Effector CD8-positive, alpha-beta T cell (primary cell): Measurements from ENCODE around the gene U2AF1.
"Not testable (repeated sequence)": the region's sequence is repeated elsewhere in the genome, so short reads cannot be mapped to it uniquely, and the experiment has no call there.

Experiments used
- DNase-seq: peaks from one replicate; lab custom pipeline; 2025; lab: John Stamatoyannopoulos, UW
- total RNA-seq, 4 experiments: gene quantifications; one replicate each; lab custom pipeline; 2026; lab: John Stamatoyannopoulos, UW

The U2AF1 gene, protein sequence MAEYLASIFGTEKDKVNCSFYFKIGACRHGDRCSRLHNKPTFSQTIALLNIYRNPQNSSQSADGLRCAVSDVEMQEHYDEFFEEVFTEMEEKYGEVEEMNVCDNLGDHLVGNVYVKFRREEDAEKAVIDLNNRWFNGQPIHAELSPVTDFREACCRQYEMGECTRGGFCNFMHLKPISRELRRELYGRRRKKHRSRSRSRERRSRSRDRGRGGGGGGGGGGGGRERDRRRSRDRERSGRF
- total RNA-seq = 3.6 to 14.8 (median 4.4) reads per million in 4 experiments

GRCh38 chr21:43106965-43107793 lies at the start of gene U2AF1:
Gene U2AF1 (minus strand): TSS chr21:43107570. CDS start chr21:43107494, 76 bp downstream.
- DNase-seq = not testable (repeated sequence)

DNA sequence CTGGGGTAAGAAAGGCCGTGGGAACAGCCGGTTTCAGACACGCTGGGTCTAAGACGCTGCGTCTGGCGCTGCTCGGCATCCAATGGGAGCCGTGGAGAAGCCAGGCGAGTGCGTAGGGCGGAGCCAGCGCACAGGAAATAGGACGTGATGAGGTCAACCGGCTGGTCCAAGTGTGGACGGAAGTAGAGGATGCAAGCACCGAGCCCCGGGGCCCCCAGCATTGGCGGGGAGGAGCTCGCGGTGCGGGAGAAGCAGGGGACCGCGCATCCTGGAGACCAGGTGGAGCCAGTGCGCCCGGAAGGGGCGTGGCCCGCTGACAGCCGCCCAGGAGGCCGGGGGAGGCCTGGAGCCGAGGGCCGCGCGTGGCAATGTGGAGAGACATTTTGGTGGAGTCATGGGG lies 46.2 kb upstream of the U2AF1 start:
- not testable (repeated sequence) for DNase-seq

DNA sequence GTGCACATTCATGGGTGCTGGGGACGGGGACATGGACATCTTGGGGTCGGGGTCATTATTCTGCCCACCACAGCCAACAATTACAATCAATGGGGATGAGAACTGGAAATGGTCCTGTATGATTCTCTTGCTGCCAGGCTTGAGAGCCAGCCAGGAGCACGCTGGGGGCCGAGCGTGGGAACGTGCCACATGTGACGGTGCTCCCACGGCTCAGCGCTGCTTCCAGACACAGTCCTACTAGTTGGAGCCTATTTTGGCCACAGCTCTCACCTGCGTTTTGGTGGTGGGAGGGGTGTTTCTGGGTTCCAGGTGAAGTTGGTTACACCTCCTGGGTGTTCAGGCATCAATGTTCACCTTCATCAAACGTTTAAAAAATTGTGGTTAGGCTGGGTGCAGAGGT lies 42.0 kb upstream of the U2AF1 start:
- not testable (repeated sequence) for DNase-seq

DNA sequence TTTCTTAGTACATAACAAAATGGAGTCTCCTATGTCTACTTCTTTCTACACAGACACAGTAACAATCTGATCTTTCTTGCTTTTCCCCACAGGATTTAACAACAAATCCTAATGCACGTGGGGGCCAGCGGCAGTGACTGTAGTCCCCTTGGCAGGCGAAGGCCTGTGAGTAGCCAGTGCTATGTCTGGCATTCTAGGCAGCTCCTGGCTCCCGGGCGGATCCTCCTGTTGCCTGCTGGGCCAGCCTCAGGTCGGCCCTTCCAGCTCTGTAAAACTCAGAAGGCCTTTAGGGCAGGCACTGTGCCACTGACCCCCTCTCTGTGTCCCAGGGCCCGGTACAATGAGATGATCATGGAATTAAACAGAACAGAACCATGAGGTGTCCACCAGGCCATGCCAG lies 40.6 kb upstream of the U2AF1 start:
- DNase-seq = not testable (repeated sequence)

GRCh38 chr21:43146637-43147036 lies 39.3 kb upstream of the U2AF1 start:
- DNase-seq = not testable (repeated sequence)

GRCh38 chr21:43141407-43141806 lies 34.0 kb upstream of the U2AF1 start:
- DNase-seq = not testable (repeated sequence)

DNA sequence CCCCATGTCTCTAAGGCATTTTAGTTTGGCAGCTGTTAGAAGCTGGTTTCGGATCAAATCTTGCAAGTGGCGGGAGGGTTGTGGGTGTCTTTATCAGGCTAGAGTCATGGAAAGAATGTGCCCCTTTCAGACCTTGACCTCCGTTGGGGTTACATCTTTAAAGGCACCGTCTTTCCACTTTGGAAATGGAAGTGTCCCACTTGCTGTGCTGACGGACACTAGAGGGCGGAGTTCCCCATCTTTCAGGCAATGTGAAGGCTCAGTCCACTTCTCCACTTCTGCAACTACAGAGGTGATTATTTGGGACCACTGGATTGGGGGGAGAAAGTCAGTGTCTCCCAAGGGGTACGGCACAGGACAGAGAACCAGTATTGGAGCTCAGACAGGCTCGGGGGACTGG lies 31.6 kb upstream of the U2AF1 start:
- DNase-seq = not testable (repeated sequence)

- not testable (repeated sequence) for DNase-seq
Observed at GRCh38 chr21:43134520-43134919, 27.1 kb upstream of the U2AF1 start.

- not testable (repeated sequence) for DNase-seq
Observed at GRCh38 chr21:43130094-43130493, 22.7 kb upstream of the U2AF1 start.

- not testable (repeated sequence) for DNase-seq
Observed at GRCh38 chr21:43115956-43116355, 8.6 kb upstream of the U2AF1 start.

DNA sequence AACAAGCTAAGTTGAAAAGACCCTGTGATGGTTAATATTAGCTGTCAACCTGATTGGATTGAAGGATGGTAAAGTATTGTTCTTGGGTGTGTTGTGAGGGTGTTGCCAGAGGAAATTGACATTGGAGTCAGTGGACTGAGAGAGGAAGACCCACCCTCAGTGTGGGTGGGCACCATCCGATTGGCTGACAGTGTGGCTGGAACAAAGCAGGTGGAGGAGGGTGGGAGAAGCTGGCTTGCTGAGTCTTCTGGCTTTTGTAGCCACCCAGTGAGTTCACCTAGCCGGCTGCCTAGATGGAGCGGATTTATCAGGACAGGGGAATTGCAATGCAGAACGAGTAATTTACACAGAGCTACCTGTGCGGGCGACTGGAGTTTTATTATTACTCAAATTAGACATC lies 7.1 kb upstream of the U2AF1 start:
- not testable (repeated sequence) for DNase-seq

- not testable (repeated sequence) for DNase-seq
Observed at GRCh38 chr21:43109006-43109405, 1.6 kb upstream of the U2AF1 start.

GRCh38 chr21:43108177-43108576 lies 807 bp upstream of the U2AF1 start:
- DNase-seq = not testable (repeated sequence)

DNA sequence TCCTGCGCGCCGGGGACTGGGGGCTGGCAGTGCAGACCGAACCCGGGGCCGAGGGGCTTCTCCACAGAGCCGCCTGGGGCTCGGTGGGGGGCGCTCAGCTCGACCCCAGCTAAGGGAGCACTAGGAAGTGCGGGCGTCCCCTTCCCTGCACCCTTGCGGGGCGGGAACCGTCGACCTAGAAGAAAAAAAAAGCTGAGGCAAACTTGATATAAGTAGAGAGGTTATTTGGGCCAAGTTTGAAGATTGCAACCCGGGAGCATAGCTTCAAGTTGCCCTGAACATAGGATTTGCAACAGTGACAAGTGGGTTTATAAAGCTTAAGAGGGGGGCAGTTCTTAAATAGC lies 396 bp upstream of the U2AF1 start:
- not testable (repeated sequence) for DNase-seq

- DNase-seq = not testable (repeated sequence)
Observed at GRCh38 chr21:43104642-43105041, 2.7 kb downstream of the U2AF1 start.

GRCh38 chr21:43102281-43102680 lies 5.1 kb downstream of the U2AF1 start:
- DNase-seq = not testable (repeated sequence)

DNA sequence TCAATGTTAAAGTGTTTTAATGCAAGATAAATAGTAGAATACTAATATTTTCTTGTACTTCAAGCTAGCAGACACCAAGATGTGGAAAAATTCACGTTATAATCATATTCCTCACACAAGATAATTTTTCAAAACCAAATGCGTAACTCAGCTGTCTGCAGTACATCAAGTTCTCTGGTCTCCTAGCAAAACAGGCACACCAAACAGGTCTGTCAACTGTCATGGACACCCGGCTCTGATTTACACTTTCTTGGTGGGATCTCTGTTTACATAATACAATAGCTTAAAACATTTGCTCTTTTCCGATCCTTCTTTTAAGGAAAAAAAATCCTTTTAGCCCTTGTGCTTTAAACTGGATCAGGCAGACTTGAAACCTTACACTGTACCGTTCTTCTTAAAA lies 5.7 kb downstream of the U2AF1 start:
- DNase-seq = not testable (repeated sequence)

GRCh38 chr21:43101000-43101399 lies 6.4 kb downstream of the U2AF1 start:
- not testable (repeated sequence) for DNase-seq

DNA sequence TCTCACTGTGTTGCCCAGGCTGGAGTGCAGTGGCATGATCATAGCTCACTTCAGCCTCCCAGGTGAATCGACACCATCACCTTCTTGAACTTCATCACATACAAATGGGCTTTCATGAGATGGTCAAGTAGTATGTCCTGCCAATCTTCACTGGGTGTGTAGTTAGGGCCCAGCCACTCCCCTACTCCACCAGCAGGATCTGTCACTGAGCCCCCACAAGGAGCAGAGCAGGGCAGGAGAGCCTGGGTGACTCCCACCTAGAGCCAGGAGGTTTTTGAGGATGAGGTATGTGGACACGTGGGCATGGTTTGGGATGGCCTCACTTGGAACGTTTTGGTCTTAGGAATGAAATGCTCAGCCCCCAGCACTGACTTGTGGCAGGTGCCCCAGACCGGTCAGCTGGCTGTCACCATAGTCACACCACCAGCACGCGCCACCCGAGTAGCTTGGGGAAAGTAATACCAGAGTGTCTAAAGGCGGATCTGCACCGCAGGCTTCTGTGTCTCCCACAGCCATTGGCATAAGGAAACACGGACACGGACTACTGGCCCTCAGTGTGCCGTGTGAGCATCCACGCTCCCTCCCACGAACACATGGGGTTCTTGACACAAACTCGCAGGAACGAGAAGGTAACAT lies 15.3 kb downstream of the U2AF1 start:
- DNase-seq = not testable (repeated sequence)

- not testable (repeated sequence) for DNase-seq
Observed at GRCh38 chr21:43090947-43091346, 16.4 kb downstream of the U2AF1 start.

DNA sequence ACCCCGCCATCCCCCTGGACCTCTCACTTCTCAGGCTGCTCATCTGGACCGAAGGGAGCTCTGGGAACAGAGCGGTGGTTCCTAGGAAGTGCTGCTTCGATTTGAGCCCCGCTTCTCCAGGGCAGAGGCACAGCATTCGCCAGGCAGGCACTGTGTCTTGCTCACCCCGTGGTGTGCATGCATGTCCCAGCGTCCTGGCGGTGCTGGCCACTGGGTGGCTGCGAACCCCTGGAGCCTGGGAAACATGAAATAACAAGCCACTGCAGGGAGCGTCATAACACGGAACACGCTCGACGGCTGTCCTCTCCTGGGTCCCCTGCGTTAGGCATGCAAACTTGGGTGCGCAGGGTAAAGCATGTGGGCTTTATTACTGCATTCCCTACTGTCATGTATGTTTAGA lies 17.9 kb downstream of the U2AF1 start:
- not testable (repeated sequence) for DNase-seq

DNA sequence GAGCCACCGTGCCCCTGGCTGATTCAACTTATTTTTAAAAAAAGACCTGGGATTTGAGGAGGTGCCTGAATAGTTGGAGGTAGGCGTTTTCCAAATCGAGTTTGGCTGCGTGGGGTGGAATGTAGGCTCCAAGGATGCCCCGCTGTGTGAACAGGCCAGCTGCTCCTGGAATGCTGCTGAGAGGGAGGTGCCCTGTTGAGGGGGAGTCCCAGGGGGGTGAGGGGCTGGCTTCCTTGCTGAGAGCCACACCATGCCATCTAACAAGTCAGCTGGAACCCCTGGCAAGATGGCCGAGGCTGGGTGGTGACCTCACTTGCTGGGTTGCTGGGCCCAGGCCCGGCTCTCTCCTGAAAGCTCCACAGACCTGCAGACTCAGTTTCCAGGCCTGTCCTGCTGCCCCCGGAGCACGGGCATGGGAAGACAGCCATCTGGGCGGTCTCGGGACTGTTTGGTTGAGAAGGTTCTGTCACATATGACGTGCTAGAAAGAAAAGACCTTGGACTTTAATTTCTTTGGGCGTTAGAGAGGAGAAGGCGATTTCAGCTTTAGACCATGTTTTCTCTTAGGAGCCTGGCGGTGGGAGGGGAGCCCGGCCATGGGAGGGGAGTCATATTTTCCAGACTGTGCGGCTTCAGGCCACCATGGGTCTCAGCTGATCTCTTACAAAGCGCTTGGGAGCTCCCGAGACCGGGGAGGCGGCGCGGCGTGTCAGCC lies 24.6 kb downstream of the U2AF1 start:
- DNase-seq = not testable (repeated sequence)
